GM18951 (cell line): ENCODE data around the gene INMT.

ENCODE experiments used
- POLR2A ChIP-seq: IDR thresholded peaks from 4 replicates; pipeline ENCODE4 v1.6.1; 2011; ENCODE audit warnings: mild to moderate bottlenecking; ENCODE audit not compliant: insufficient read length, insufficient read depth; ENCODE audit errors: extremely low read depth
- in situ Hi-C: fragments of 300-500 bp; cut with MboI; formaldehyde crosslinking; loops from one replicate; pipeline ENCODE4 v1.12.0; 2022; ENCODE audit warnings: low sequenced_read_pairs, mixed read lengths, inconsistent platforms; ENCODE audit not compliant: unreplicated experiment

INMT gene

GRCh38 chr7:30771174-30771879 lies 19.4 kb downstream of the INMT start, which contains the start of gene MINDY4:
TSS of gene MINDY4 (plus strand) at chr7:30771417. CDS start at chr7:30771494, 77 bp downstream.
- peak; percentile 51 for TF ChIP-seq POLR2A
- in situ Hi-C loops: no loop called here

GRCh38 chr7:30771880-30772425 lies 20.0 kb downstream of the INMT start:
- in situ Hi-C loops: no loop called here
- no peak for TF ChIP-seq POLR2A

- TF ChIP-seq POLR2A: no peak
- in situ Hi-C loops: no loop called here
Observed at GRCh38 chr7:30772984-30773383, 21.0 kb downstream of the INMT start.

GRCh38 chr7:30775992-30776391 lies 24.1 kb downstream of the INMT start:
- in situ Hi-C loops: no loop called here
- TF ChIP-seq POLR2A: no peak

- in situ Hi-C loops: no loop called here
- no peak for TF ChIP-seq POLR2A
Observed at GRCh38 chr7:30776971-30777370, 25.0 kb downstream of the INMT start.

- in situ Hi-C loops: no loop called here
- TF ChIP-seq POLR2A: no peak
Observed at GRCh38 chr7:30778255-30779025, 26.5 kb downstream of the INMT start.

GRCh38 chr7:30779574-30779973 lies 27.6 kb downstream of the INMT start:
- in situ Hi-C loops: no loop called here

GRCh38 chr7:30780941-30781340 lies 29.0 kb downstream of the INMT start:
- TF ChIP-seq POLR2A: no peak
- in situ Hi-C loops: no loop called here

More at GRCh38 chr7:30779574-30779973, 27.6 kb downstream of the INMT start:
- TF ChIP-seq POLR2A: no peak

GRCh38 chr7:30782690-30783089 lies 30.8 kb downstream of the INMT start:
- in situ Hi-C loops: no loop called here

GRCh38 chr7:30785786-30786185 lies 33.9 kb downstream of the INMT start:
- in situ Hi-C loops: no loop called here
- TF ChIP-seq POLR2A: no peak

More at GRCh38 chr7:30782690-30783089, 30.8 kb downstream of the INMT start:
- TF ChIP-seq POLR2A: no peak

- no peak for TF ChIP-seq POLR2A
- in situ Hi-C loops: no loop called here
Observed at GRCh38 chr7:30787486-30787885, 35.6 kb downstream of the INMT start.

- in situ Hi-C loops: no loop called here
- no peak for TF ChIP-seq POLR2A
Observed at GRCh38 chr7:30788640-30789333, 36.9 kb downstream of the INMT start.

GRCh38 chr7:30789334-30789711 lies 37.4 kb downstream of the INMT start:
- TF ChIP-seq POLR2A: no peak
- in situ Hi-C loops: no loop called here
